ENCODE results near the gene PIK3C2G. TPM values are rescaled to one million over a fixed set of nuclear protein-coding genes. Genes with fewer than 3 reads are reported as not detected.

PIK3C2G gene
- total RNA-seq, 1 experiment from 2014 or later: not detected

GRCh38 chr12:18239526-18239925, 21.8 kb upstream of the PIK3C2G start:
- no peak overlapping the region for H3K4me3 ChIP-seq (ENCODE audit: low read length)
- H3K9me3 ChIP-seq (ENCODE audit: low read length): no peaks in the 10 kb centered on the region
- POLR2A ChIA-PET (ENCODE audit: unreplicated experiment): interaction anchor here (0.6 kb wide), 1 partner anchor 1887 kb away, joined by 3 read pairs; no protein-coding TSS in a partner anchor
- intact Hi-C loops (cut with micrococcal nuclease): no loop called here
- no peaks in the 10 kb centered on the region for H3K27me3 ChIP-seq (ENCODE audit: low read length)
- H4K20me1 ChIP-seq (ENCODE audit: low read length): no peaks in the 10 kb centered on the region
- H2AFZ ChIP-seq (ENCODE audit: low read length): no peak overlapping the region
- H3K9ac ChIP-seq (ENCODE audit: low read length): no peak overlapping the region
- no peak for DNase-seq
- TF ChIP-seq EZH2phosphoT487 (IDR thresholded peaks at IDR 0.05; ENCODE audit: borderline replicate concordance, low read length) (no peak), EZH2 (IDR thresholded peaks at IDR 0.05; ENCODE audit: low read length, unreplicated experiment) (no peak), CTCF (conservative IDR thresholded peaks at IDR 0.05; ENCODE audit: low read depth, low read length) (no peak)
- H3K27ac ChIP-seq (ENCODE audit: low read length): no peak overlapping the region
- peaks cover 7% of the 10 kb centered on the region for H3K4me1 ChIP-seq (ENCODE audit: insufficient read depth, low read length)
- no TSS peak for BruUV-seq (replicated peaks)
- 0 out of 2 replicates have a peak overlapping the region, but pooled peaks have one; percentile 5 for H3K4me2 ChIP-seq (ENCODE audit: low read length)
- CTCF ChIA-PET: no interaction called here
- ATAC-seq: no peak
- H3F3A ChIP-seq (ENCODE audit: low read length, unreplicated experiment): no peaks in the 10 kb centered on the region
- H3K79me2 ChIP-seq (ENCODE audit: low read length): no peaks in the 10 kb centered on the region
- no peaks in the 10 kb centered on the region for H3K9me2 ChIP-seq (replicated peaks; ENCODE audit: low read length)
- no peaks in the 10 kb centered on the region for H3K36me3 ChIP-seq (ENCODE audit: low read depth, low read length)

- no TSS peak for BruUV-seq (replicated peaks)
- H4K20me1 ChIP-seq (ENCODE audit: low read length): no peaks in the 10 kb centered on the region
- DNase-seq: peak; percentile 9
- H3K9ac ChIP-seq (ENCODE audit: low read length): no peak overlapping the region
- POLR2A ChIA-PET (ENCODE audit: unreplicated experiment): no interaction called here
- H3K36me3 ChIP-seq (ENCODE audit: low read depth, low read length): no peaks in the 10 kb centered on the region
- ATAC-seq: no peak
- no peak overlapping the region for H3K27ac ChIP-seq (ENCODE audit: low read length)
- CTCF ChIA-PET: no interaction called here
- H3K4me2 ChIP-seq (ENCODE audit: low read length): no peak overlapping the region
- no peaks in the 10 kb centered on the region for H3K79me2 ChIP-seq (ENCODE audit: low read length)
- no peaks in the 10 kb centered on the region for H3K9me3 ChIP-seq (ENCODE audit: low read length)
- H3K4me1 ChIP-seq (ENCODE audit: insufficient read depth, low read length): peaks cover 7% of the 10 kb centered on the region
- TF ChIP-seq EZH2 (IDR thresholded peaks at IDR 0.05; ENCODE audit: low read length, unreplicated experiment) (no peak), EZH2phosphoT487 (IDR thresholded peaks at IDR 0.05; ENCODE audit: borderline replicate concordance, low read length) (no peak), CTCF (conservative IDR thresholded peaks at IDR 0.05; ENCODE audit: low read depth, low read length) (no peak)
- no peak overlapping the region for H3K4me3 ChIP-seq (ENCODE audit: low read length)
- H3K9me2 ChIP-seq (replicated peaks; ENCODE audit: low read length): no peaks in the 10 kb centered on the region
- H2AFZ ChIP-seq (ENCODE audit: low read length): no peak overlapping the region
- no peaks in the 10 kb centered on the region for H3K27me3 ChIP-seq (ENCODE audit: low read length)
- intact Hi-C loops (cut with micrococcal nuclease): no loop called here
- H3F3A ChIP-seq (ENCODE audit: low read length, unreplicated experiment): no peaks in the 10 kb centered on the region
These were observed 18.8 kb upstream of the PIK3C2G start for GRCh38 chr12:18242380-18243089.

GRCh38 chr12:18243238-18243637, 18.1 kb upstream of the PIK3C2G start:
- H3K27ac ChIP-seq (ENCODE audit: low read length): no peak overlapping the region
- H3K9ac ChIP-seq (ENCODE audit: low read length): no peak overlapping the region
- CTCF ChIA-PET: no interaction called here
- H3K36me3 ChIP-seq (ENCODE audit: low read depth, low read length): no peaks in the 10 kb centered on the region
- no peaks in the 10 kb centered on the region for H3F3A ChIP-seq (ENCODE audit: low read length, unreplicated experiment)
- H3K4me2 ChIP-seq (ENCODE audit: low read length): no peak overlapping the region
- H3K27me3 ChIP-seq (ENCODE audit: low read length): no peaks in the 10 kb centered on the region
- DNase-seq: no peak
- intact Hi-C loops (cut with micrococcal nuclease): no loop called here
- H4K20me1 ChIP-seq (ENCODE audit: low read length): no peaks in the 10 kb centered on the region
- BruUV-seq (replicated peaks): no TSS peak
- POLR2A ChIA-PET (ENCODE audit: unreplicated experiment): no interaction called here
- TF ChIP-seq EZH2phosphoT487 (IDR thresholded peaks at IDR 0.05; ENCODE audit: borderline replicate concordance, low read length) (no peak), CTCF (conservative IDR thresholded peaks at IDR 0.05; ENCODE audit: low read depth, low read length) (no peak), EZH2 (IDR thresholded peaks at IDR 0.05; ENCODE audit: low read length, unreplicated experiment) (no peak)
- no peaks in the 10 kb centered on the region for H3K9me3 ChIP-seq (ENCODE audit: low read length)
- H3K79me2 ChIP-seq (ENCODE audit: low read length): no peaks in the 10 kb centered on the region
- no peak overlapping the region for H2AFZ ChIP-seq (ENCODE audit: low read length)
- ATAC-seq: no peak
- H3K4me3 ChIP-seq (ENCODE audit: low read length): no peak overlapping the region
- peaks cover 7% of the 10 kb centered on the region for H3K4me1 ChIP-seq (ENCODE audit: insufficient read depth, low read length)
- no peaks in the 10 kb centered on the region for H3K9me2 ChIP-seq (replicated peaks; ENCODE audit: low read length)

All from PC-3 (cell line).